GM12878 (cell line): ENCODE results near the gene SLIT1. TPM values are rescaled to one million over a fixed set of nuclear protein-coding genes. Genes with fewer than 3 reads are reported as not detected.

Experiments
- ATAC-seq: fragments of 200-7000 bp; cut with Tn5 transposase; 3 replicates; pipeline ENCODE4 v1.9.1; 2020; ENCODE audit warnings: mild to moderate bottlenecking, moderate library complexity
- BruUV-seq: library from RNA; stranded (reverse); fragments of 400-500 nt; replicated peaks from 2 replicates; lab custom pipeline; 2021; lab: Mats Ljungman, UMichigan
- CTCF ChIA-PET: fragments of 300-600 bp; sonication (Branson Sonifier 250); formaldehyde crosslinking; extraction: SDS; loops from one replicate; lab custom pipeline; 2021; ENCODE audit warnings: inconsistent platforms; lab: Yijun Ruan, JAX
- POLR2A ChIA-PET: fragments of 350-600 bp; formaldehyde crosslinking; extraction: SDS; loops from one replicate; lab custom pipeline; 2021; ENCODE audit warnings: inconsistent platforms; lab: Charles Lee
- RAD21 ChIA-PET: fragments of 300-600 bp; sonication (Branson Sonifier 250); formaldehyde crosslinking; loops from one replicate; lab custom pipeline; 2023; ENCODE audit warnings: antibody characterized with exemption; ENCODE audit not compliant: unreplicated experiment; lab: Charles Lee
- SMC1A ChIA-PET: fragments of 300-600 bp; sonication (Branson Sonifier 250); formaldehyde crosslinking; loops from one replicate; lab custom pipeline; 2023; ENCODE audit not compliant: unreplicated experiment, uncharacterized antibody; lab: Charles Lee
- DNase-seq: peaks from one replicate; pipeline ENCODE4 v3.0.0-alpha.2; 2011; ENCODE audit warnings: low read depth, low spot score
- FAIRE-seq: peaks from 3 replicates; lab custom pipeline; 2011; peaks lifted over from hg19 to GRCh38; lab: Jason Lieb, UNC
- H2AFZ ChIP-seq: 2 replicates; pipeline ENCODE4 v1.6.0; 2011; ENCODE audit warnings: low read depth, low read length, control low read depth; ENCODE audit not compliant: control insufficient read depth
- H3K27ac ChIP-seq: 2 replicates; pipeline ENCODE4 v1.5.1; 2011; ENCODE audit warnings: control low read depth; ENCODE audit not compliant: control insufficient read depth, insufficient read depth
- H3K27me3 ChIP-seq, 2 experiments: replicated peaks in 1 of 2; 2 replicates each; pipeline versions ENCODE4 v1.6.0 to v1.6.1; 2011; ENCODE audit warnings: low read length in 1 of 2; ENCODE audit not compliant: control insufficient read depth in 2 of 2, insufficient read depth in 2 of 2
- H3K36me3 ChIP-seq, 2 experiments: 2 replicates each; pipeline ENCODE4 v1.5.1; 2011; ENCODE audit warnings: low read length in 1 of 2; ENCODE audit not compliant: control insufficient read depth in 2 of 2, insufficient read depth in 2 of 2
- H3K4me1 ChIP-seq: 2 replicates; pipeline ENCODE4 v1.6.1; 2011; ENCODE audit warnings: mild to moderate bottlenecking, low read length, moderate library complexity, mixed read lengths; ENCODE audit not compliant: control insufficient read depth, insufficient read depth
- H3K4me2 ChIP-seq: 2 replicates; pipeline ENCODE4 v1.6.0; 2011; ENCODE audit warnings: control low read depth; ENCODE audit not compliant: control insufficient read depth, insufficient read depth
- H3K4me3 ChIP-seq: fragments of 200-600 bp; sonication (generic); 2 replicates; pipeline ENCODE4 v1.5.1; 2016
- H3K79me2 ChIP-seq: 2 replicates; pipeline ENCODE4 v1.6.0; 2011; ENCODE audit warnings: low read length; ENCODE audit not compliant: control insufficient read depth, insufficient read depth
- H3K9ac ChIP-seq: 2 replicates; pipeline ENCODE4 v1.8.0; 2011; ENCODE audit warnings: low read length, control low read depth, mixed read lengths; ENCODE audit not compliant: control insufficient read depth, insufficient read depth
- H3K9me3 ChIP-seq: replicated peaks from 3 replicates; pipeline ENCODE4 v1.5.1; 2011; ENCODE audit warnings: mild to moderate bottlenecking, low read length; ENCODE audit not compliant: control insufficient read depth, insufficient read depth
- H4K20me1 ChIP-seq: 2 replicates; pipeline ENCODE4 v1.6.0; 2011; ENCODE audit not compliant: control insufficient read depth, insufficient read depth
- BCLAF1 ChIP-seq: fragments of 450-650 bp; IDR thresholded peaks from 2 replicates; pipeline ENCODE4 v1.6.1; 2017; ENCODE audit warnings: antibody characterized with exemption, mild to moderate bottlenecking, moderate library complexity
- CREM ChIP-seq: IDR thresholded peaks from 2 replicates; pipeline ENCODE4 v1.6.1; 2014; ENCODE audit warnings: antibody characterized with exemption, low read depth
- GATAD2B ChIP-seq: fragments of 450-650 bp; conservative IDR thresholded peaks from 2 replicates; pipeline ENCODE4 v1.6.1; 2017; ENCODE audit warnings: low read depth, mild to moderate bottlenecking, moderate library complexity
- HDGF ChIP-seq: fragments of 450-650 bp; IDR thresholded peaks from 2 replicates; pipeline ENCODE4 v1.6.1; 2016; ENCODE audit warnings: antibody characterized with exemption
- IRF3 ChIP-seq: fragments of 450-650 bp; IDR thresholded peaks from 2 replicates; pipeline ENCODE4 v1.6.1; 2014; ENCODE audit warnings: mild to moderate bottlenecking
- IRF4 ChIP-seq: IDR thresholded peaks from 2 replicates; pipeline ENCODE4 v1.6.1; 2011; ENCODE audit warnings: low read depth, low read length
- MXI1 ChIP-seq: fragments of 150-350 bp; IDR thresholded peaks from 2 replicates; pipeline ENCODE4 v1.6.1; 2011; ENCODE audit warnings: low read depth, mild to moderate bottlenecking, inconsistent platforms, low read length, improper control_type of control experiment
- NFXL1 ChIP-seq: fragments of 450-650 bp; IDR thresholded peaks from 2 replicates; pipeline ENCODE4 v1.6.1; 2017; ENCODE audit warnings: antibody characterized with exemption, mild to moderate bottlenecking, borderline replicate concordance
- NKRF ChIP-seq: fragments of 450-650 bp; conservative IDR thresholded peaks from 2 replicates; pipeline ENCODE4 v1.6.1; 2017; ENCODE audit warnings: mild to moderate bottlenecking, moderate library complexity
- SMARCA5 ChIP-seq: fragments of 450-650 bp; IDR thresholded peaks from 2 replicates; pipeline ENCODE4 v1.6.1; 2017; ENCODE audit warnings: mild to moderate bottlenecking
- SP1 ChIP-seq: IDR thresholded peaks from one replicate; pipeline ENCODE4 v1.6.1; 2011; ENCODE audit warnings: low read depth, low read length
- TCF7 ChIP-seq: IDR thresholded peaks from 2 replicates; pipeline ENCODE4 v1.6.1; 2014; ENCODE audit warnings: antibody characterized with exemption, borderline replicate concordance
- ZBTB40 ChIP-seq: fragments of 450-650 bp; IDR thresholded peaks from 2 replicates; pipeline ENCODE4 v1.6.1; 2016; ENCODE audit warnings: mild to moderate bottlenecking, moderate library complexity, borderline replicate concordance
- whole genome bisulfite sequencing: methylation state at CpG from one replicate; pipeline ENCODE4 v1.1.6; 2016; ENCODE audit warnings: low lambda C conversion rate; ENCODE audit not compliant: insufficient replicate concordance, insufficient coverage; ENCODE audit errors: missing lambda C conversion rate; 5-methylcytosine and 5-hydroxymethylcytosine counted together
- in situ Hi-C: fragments of 300-500 bp; cut with MboI; formaldehyde crosslinking; loops from 9 replicates; pipeline ENCODE4 v1.14.3; 2018; ENCODE audit warnings: mixed read lengths
- intact Hi-C: fragments of 100-400 bp; cut with micrococcal nuclease; formaldehyde crosslinking; loops from one replicate; pipeline ENCODE4 v1.14.2; 2022; ENCODE audit not compliant: unreplicated experiment
- polyA plus RNA-seq, 11 experiments: library from polyadenylated mRNA; depleted of rRNA in 4 of 11; unstranded in 6 of 11; stranded (reverse) in 5 of 11; fragments of >200 nt; fragmentation: Nextera tagmentation in 4 of 11; fragmentation: Illumina TruSeq in 1 of 11; extraction: Ambion mirVana in 4 of 11; extraction: Trizol in 1 of 11; gene quantifications; 1 replicate in 1 of 11; 2 replicates in 10 of 11; pipeline versions ENCODE4 v1.2.1 to v1.2.3, GENCODE V29; 2011 to 2016; ENCODE audit warnings: inconsistent platforms in 2 of 11, missing spikeins in 2 of 11, low read depth in 1 of 11
- total RNA-seq, 4 experiments: library from RNA; depleted of rRNA in 3 of 4; stranded (reverse); fragments of >200 nt in 3 of 4; fragmentation: Illumina TruSeq in 1 of 4; extraction: Trizol in 1 of 4; gene quantifications; 2 replicates each; pipeline versions ENCODE4 v1.2.1 to v1.2.3, GENCODE V29; 2013 to 2021

Gene SLIT1
- total and polyA plus RNA-seq, 10 of the 15 experiments (the other 5 are each of a cell fraction or from before 2014, with no cell fraction given) = 0.04 to 0.19 (median 0.06) TPM; not detected in 4

- Histone ChIP-seq H3K9me3 (no peaks in the 10 kb centered on the region), H3K4me1 (no peaks in the 10 kb centered on the region), H3K36me3 (no peaks in the 10 kb centered on the region), H3K79me2 (no peaks in the 10 kb centered on the region), H3K4me3 (no peak overlapping the region), H3K4me2 (no peak overlapping the region), H3K27me3 (peaks cover 0 to 4% of the 10 kb centered on the region in 2 experiments; a peak in 3 of 4 replicates), H3K9ac (no peak overlapping the region), H4K20me1 (no peaks in the 10 kb centered on the region), H3K27ac (no peak overlapping the region), H2AFZ (no peak overlapping the region)
- no peak for DNase-seq
- in situ Hi-C loops (no loop called here), intact Hi-C loops (no loop called here)
- ATAC-seq = no peak
- BruUV-seq = no TSS peak
- ChIA-PET POLR2A (no interaction called here), SMC1A (interaction anchor here (0.6 to 3.1 kb wide), 4 partner anchors 26 to 133 kb away, joined by 4 to 15 read pairs (median 5); no protein-coding TSS in a partner anchor), CTCF (interaction anchor here (1.0 to 19.9 kb wide), 5 partner anchors 31 to 157 kb away, joined by 3 to 651 read pairs (median 4); no protein-coding TSS in a partner anchor), RAD21 (interaction anchor here (1.0 to 2.6 kb wide), 3 partner anchors 26 to 133 kb away, joined by 3 to 12 read pairs (median 3); no protein-coding TSS in a partner anchor)
- 21% methylated on average over 6 of the region's 6 CpGs for WGBS
- no peak for FAIRE-seq
- no peak for TF ChIP-seq NKRF
- TF ChIP-seq BCLAF1 = no peak
- TF ChIP-seq CREM = no peak
- no peak for TF ChIP-seq SP1
- no peak for TF ChIP-seq IRF4
- TF ChIP-seq NFXL1 = no peak
- TF ChIP-seq GATAD2B = no peak
- no peak for TF ChIP-seq IRF3
- no peak for TF ChIP-seq ZBTB40
- TF ChIP-seq SMARCA5 = no peak
- TF ChIP-seq HDGF = no peak
- no peak for TF ChIP-seq TCF7
- TF ChIP-seq MXI1 = no peak
Measured at GRCh38 chr10:97076781-97077180, 109.0 kb downstream of the SLIT1 start.
